ENCODE data around the gene ZNF691. TPM values are rescaled to one million over a fixed set of nuclear protein-coding genes. Genes with fewer than 3 reads are reported as not detected.
"Not testable (repeated sequence)": the region's sequence is repeated elsewhere in the genome, so short reads cannot be mapped to it uniquely, and the experiment has no call there.

The ZNF691 gene
- total RNA-seq, 1 donor from 2014 or later: 9.4 TPM

DNA sequence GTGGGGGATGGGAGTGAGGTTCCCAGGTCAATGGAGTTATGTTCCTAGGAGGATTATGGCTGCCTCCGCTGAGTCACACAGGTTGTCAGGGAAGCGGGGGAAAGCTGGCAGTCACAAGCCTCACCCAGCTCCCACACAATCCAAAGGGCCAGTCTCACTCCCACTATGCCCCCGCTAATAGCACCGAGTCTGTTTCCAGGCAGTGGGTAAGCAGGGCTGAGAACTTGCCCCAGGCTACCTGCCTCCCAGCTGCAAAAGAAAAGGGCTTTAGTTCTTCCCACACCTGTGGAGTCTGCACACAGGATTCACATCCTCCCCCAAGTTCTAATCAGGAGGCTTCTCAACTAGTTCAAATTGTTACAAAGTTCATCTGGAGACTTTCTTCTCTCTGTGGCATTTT lies 53.5 kb downstream of the ZNF691 start:
- not testable (repeated sequence) for DNase-seq (ENCODE audit: low spot score in 2 of 2); FAIRE-seq

Other genes starting within 250 kb of the ZNF691 start
- gene PPIH, start 188.2 kb upstream of the ZNF691 start, total RNA-seq: 17.9 TPM
- 1,693 TPM for gene YBX1, start 164.2 kb upstream of the ZNF691 start, total RNA-seq
- gene CLDN19, start 106.4 kb upstream of the ZNF691 start, total RNA-seq: not detected
- gene P3H1, start 79.6 kb upstream of the ZNF691 start, total RNA-seq: 10.6 TPM
- 13.0 TPM for gene C1orf50, start 79.4 kb upstream of the ZNF691 start, total RNA-seq
- gene TMEM269, start 61.6 kb upstream of the ZNF691 start, total RNA-seq: 0.41 TPM
- gene ERMAP, start 29.5 kb upstream of the ZNF691 start, total RNA-seq: 3.3 TPM
- gene SVBP, start 29.2 kb upstream of the ZNF691 start, total RNA-seq: 55.4 TPM
- gene SLC2A1, start 112.3 kb downstream of the ZNF691 start, total RNA-seq: 28.1 TPM

Measured in frontal cortex (tissue), 4 donors.